K562 (cell line): ENCODE measurements around the gene MRAS. TPM values are rescaled to one million over a fixed set of nuclear protein-coding genes. Genes with fewer than 3 reads are reported as not detected.

Experiments
- CAMTA2 ChIP-seq: fragments of 250-450 bp; sonication (Bioruptor Pico); conservative IDR thresholded peaks from 2 replicates; pipeline ENCODE4 v1.5.1; 2022
- CXXC5 ChIP-seq: fragments of 250-450 bp; sonication (Bioruptor Pico); IDR thresholded peaks from 2 replicates; pipeline ENCODE4 v1.8.0; 2022; ENCODE audit warnings: inconsistent platforms, mild to moderate bottlenecking, moderate library complexity
- ELF4 ChIP-seq: fragments of 450-650 bp; formaldehyde crosslinking; IDR thresholded peaks from 2 replicates; pipeline ENCODE4 v1.4.0; 2022; ENCODE audit warnings: missing genetic modification characterization
- ETS1 ChIP-seq: conservative IDR thresholded peaks from 2 replicates; pipeline ENCODE4 v1.6.1; 2011; ENCODE audit warnings: low read depth, mild to moderate bottlenecking, low read length; ENCODE audit not compliant: control insufficient read depth
- HEY1 ChIP-seq: fragments of 250-450 bp; sonication (Bioruptor Pico); IDR thresholded peaks from 2 replicates; pipeline ENCODE4 v1.5.0; 2020; ENCODE audit warnings: mild to moderate bottlenecking, moderate library complexity, borderline replicate concordance
- MAFK ChIP-seq: IDR thresholded peaks from 2 replicates; pipeline ENCODE4 v1.6.1; 2011; ENCODE audit warnings: low read length, improper control_type of control experiment
- MITF ChIP-seq: IDR thresholded peaks from 2 replicates; pipeline ENCODE4 v1.6.1; 2014; ENCODE audit warnings: antibody characterized with exemption
- NCOA6 ChIP-seq: fragments of 450-650 bp; IDR thresholded peaks from 2 replicates; pipeline ENCODE4 v1.6.1; 2017; ENCODE audit warnings: mild to moderate bottlenecking
- NR2C2 ChIP-seq, 2 experiments: fragments of 200-800 bp in 1 of 2; sonication (Bioruptor generic) in 1 of 2; sonication (generic) in 1 of 2; formaldehyde crosslinking in 1 of 2; IDR thresholded peaks; 2 replicates each; pipeline versions ENCODE4 v1.6.1 to v1.8.0; 2016 to 2022; ENCODE audit warnings: mild to moderate bottlenecking in 1 of 2, missing compliant biosample characterization in 1 of 2, missing genetic modification characterization in 1 of 2, missing genetic modification reagents in 1 of 2
- RBM34 ChIP-seq: fragments of 200-400 bp; formaldehyde crosslinking; IDR thresholded peaks from 2 replicates; pipeline ENCODE4 v1.6.1; 2018; ENCODE audit warnings: low read length, borderline replicate concordance; ENCODE audit not compliant: insufficient read depth
- SMAD3 ChIP-seq: fragments of 450-650 bp; formaldehyde crosslinking; conservative IDR thresholded peaks from 2 replicates; pipeline ENCODE4 v1.4.0; 2020; ENCODE audit warnings: mild to moderate bottlenecking
- TEAD4 ChIP-seq, 2 experiments: sonication (generic) in 1 of 2; formaldehyde crosslinking in 1 of 2; IDR thresholded peaks; 2 replicates each; pipeline versions ENCODE4 v1.6.1 to v1.8.0; 2012 to 2022; ENCODE audit warnings: borderline replicate concordance in 1 of 2, inconsistent platforms in 1 of 2, low read length in 1 of 2, mild to moderate bottlenecking in 1 of 2, missing genetic modification reagents in 1 of 2
- THRAP3 ChIP-seq: fragments of 450-650 bp; IDR thresholded peaks from 2 replicates; pipeline ENCODE4 v1.6.1; 2016; ENCODE audit warnings: mild to moderate bottlenecking, inconsistent platforms, borderline replicate concordance
- YY1 ChIP-seq, 3 experiments: IDR thresholded peaks; 2 replicates each; pipeline ENCODE4 v1.6.1; 2011; ENCODE audit warnings: low read length in 2 of 3, mild to moderate bottlenecking in 2 of 3, moderate library complexity in 2 of 3, borderline replicate concordance in 1 of 3, control low read depth in 1 of 3, low read depth in 1 of 3; ENCODE audit not compliant: insufficient read depth in 3 of 3, insufficient replicate concordance in 2 of 3, control insufficient read depth in 1 of 3, insufficient read length in 1 of 3; ENCODE audit errors: extremely low read depth in 1 of 3
- ZBTB26 ChIP-seq: fragments of 450-650 bp; formaldehyde crosslinking; IDR thresholded peaks from 2 replicates; pipeline ENCODE4 v1.4.0; 2022; ENCODE audit warnings: missing genetic modification characterization
- ZNF133 ChIP-seq: fragments of 250-450 bp; sonication (Bioruptor Pico); IDR thresholded peaks from 2 replicates; pipeline ENCODE4 v1.4.0; 2020; ENCODE audit warnings: mild to moderate bottlenecking
- ZNF668 ChIP-seq: fragments of 250-450 bp; sonication (Bioruptor Pico); IDR thresholded peaks from 2 replicates; pipeline ENCODE4 v1.8.0; 2022; ENCODE audit warnings: mild to moderate bottlenecking, inconsistent platforms
- polyA plus RNA-seq, 8 experiments: library from polyadenylated mRNA; depleted of rRNA in 4 of 8; stranded (reverse) in 5 of 8; unstranded in 3 of 8; fragments of >200 nt; fragmentation: Nextera tagmentation in 2 of 8; fragmentation: Illumina TruSeq in 1 of 8; extraction: Ambion mirVana in 2 of 8; extraction: Trizol in 1 of 8; gene quantifications; 2 replicates each; pipeline versions ENCODE4 v1.2.1 to v1.2.3, GENCODE V29; 2011 to 2014; ENCODE audit warnings: inconsistent platforms in 1 of 8, missing spikeins in 1 of 8
- total RNA-seq, 7 experiments: library from RNA; depleted of rRNA in 6 of 7; stranded (reverse); fragments of >200 nt in 6 of 7; fragmentation: Illumina TruSeq in 2 of 7; extraction: Trizol in 2 of 7; gene quantifications; 2 replicates each; pipeline versions ENCODE4 v1.2.1 to v1.2.3, GENCODE V29; 2011 to 2021; ENCODE audit warnings: low replicate concordance in 1 of 7
- TF ChIP-seq, protein P1 (sequence below): fragments of 250-450 bp; sonication (Bioruptor Pico); IDR thresholded peaks from 2 replicates; pipeline ENCODE4 v1.4.0; 2020; ENCODE audit warnings: mild to moderate bottlenecking, moderate library complexity, borderline replicate concordance
- TF ChIP-seq, protein P2 (sequence below): sonication (generic); formaldehyde crosslinking; IDR thresholded peaks from 2 replicates; pipeline ENCODE4 v1.4.0; 2020; ENCODE audit warnings: mild to moderate bottlenecking, missing genetic modification reagents

Gene MRAS
- total and polyA plus RNA-seq, 9 of the 15 experiments (the other 6 are each of a cell fraction or from before 2014, with no cell fraction given): 1.5 to 10.0 (median 5.0) TPM

DNA sequence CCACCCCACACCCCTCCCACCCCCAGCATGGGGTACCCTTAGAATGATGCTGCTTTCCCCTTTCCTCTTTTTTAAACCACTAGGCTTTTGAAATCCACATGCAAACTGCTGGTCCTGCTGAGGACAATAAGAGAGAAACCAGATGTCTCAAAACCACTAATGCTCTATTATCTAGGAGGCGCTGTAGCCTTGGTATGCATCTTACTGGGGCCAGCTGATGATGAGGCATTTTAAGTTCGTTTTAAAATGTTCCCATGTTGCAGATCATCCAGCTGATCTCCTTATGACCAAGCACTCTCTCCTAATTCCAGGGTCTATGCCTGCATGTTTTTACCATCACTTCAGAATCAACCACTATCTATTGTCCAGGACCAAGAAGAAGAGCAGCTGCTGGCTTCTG lies 20.0 kb upstream of the MRAS start (continued):
- TF ChIP-seq CXXC5 (CRISPR knock-in tag): no peak
- TF ChIP-seq SMAD3 (CRISPR knock-in tag): no peak
- TF ChIP-seq HEY1 (CRISPR knock-in tag): no peak
- TF ChIP-seq ETS1: no peak
- no peak for TF ChIP-seq NCOA6
- no peak for TF ChIP-seq CAMTA2 (CRISPR knock-in tag)
- no peak for TF ChIP-seq ZNF668 (CRISPR knock-in tag)
- TF ChIP-seq MITF: no peak
- TF ChIP-seq, protein P1, sequence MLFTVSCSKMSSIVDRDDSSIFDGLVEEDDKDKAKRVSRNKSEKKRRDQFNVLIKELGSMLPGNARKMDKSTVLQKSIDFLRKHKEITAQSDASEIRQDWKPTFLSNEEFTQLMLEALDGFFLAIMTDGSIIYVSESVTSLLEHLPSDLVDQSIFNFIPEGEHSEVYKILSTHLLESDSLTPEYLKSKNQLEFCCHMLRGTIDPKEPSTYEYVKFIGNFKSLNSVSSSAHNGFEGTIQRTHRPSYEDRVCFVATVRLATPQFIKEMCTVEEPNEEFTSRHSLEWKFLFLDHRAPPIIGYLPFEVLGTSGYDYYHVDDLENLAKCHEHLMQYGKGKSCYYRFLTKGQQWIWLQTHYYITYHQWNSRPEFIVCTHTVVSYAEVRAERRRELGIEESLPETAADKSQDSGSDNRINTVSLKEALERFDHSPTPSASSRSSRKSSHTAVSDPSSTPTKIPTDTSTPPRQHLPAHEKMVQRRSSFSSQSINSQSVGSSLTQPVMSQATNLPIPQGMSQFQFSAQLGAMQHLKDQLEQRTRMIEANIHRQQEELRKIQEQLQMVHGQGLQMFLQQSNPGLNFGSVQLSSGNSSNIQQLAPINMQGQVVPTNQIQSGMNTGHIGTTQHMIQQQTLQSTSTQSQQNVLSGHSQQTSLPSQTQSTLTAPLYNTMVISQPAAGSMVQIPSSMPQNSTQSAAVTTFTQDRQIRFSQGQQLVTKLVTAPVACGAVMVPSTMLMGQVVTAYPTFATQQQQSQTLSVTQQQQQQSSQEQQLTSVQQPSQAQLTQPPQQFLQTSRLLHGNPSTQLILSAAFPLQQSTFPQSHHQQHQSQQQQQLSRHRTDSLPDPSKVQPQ (CRISPR knock-in tag): no peak
- peak; percentile 17; the same call in 1 of the 2 replicates for TF ChIP-seq MAFK
- TF ChIP-seq YY1 (IDR thresholded peaks at IDR 0.05; ENCODE audit: borderline replicate concordance in 1 of 3, control insufficient read depth in 1 of 3, extremely low read depth in 1 of 3, insufficient read depth in 3 of 3, insufficient read length in 1 of 3, insufficient replicate concordance in 2 of 3, low read depth in 1 of 3, low read length in 2 of 3): no peak
- TF ChIP-seq ZNF133 (CRISPR knock-in tag): no peak
- no peak for TF ChIP-seq ELF4
- TF ChIP-seq, protein P2, sequence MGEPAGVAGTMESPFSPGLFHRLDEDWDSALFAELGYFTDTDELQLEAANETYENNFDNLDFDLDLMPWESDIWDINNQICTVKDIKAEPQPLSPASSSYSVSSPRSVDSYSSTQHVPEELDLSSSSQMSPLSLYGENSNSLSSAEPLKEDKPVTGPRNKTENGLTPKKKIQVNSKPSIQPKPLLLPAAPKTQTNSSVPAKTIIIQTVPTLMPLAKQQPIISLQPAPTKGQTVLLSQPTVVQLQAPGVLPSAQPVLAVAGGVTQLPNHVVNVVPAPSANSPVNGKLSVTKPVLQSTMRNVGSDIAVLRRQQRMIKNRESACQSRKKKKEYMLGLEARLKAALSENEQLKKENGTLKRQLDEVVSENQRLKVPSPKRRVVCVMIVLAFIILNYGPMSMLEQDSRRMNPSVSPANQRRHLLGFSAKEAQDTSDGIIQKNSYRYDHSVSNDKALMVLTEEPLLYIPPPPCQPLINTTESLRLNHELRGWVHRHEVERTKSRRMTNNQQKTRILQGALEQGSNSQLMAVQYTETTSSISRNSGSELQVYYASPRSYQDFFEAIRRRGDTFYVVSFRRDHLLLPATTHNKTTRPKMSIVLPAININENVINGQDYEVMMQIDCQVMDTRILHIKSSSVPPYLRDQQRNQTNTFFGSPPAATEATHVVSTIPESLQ (CRISPR knock-in tag): no peak
- TF ChIP-seq RBM34: no peak
- TF ChIP-seq NR2C2 (CRISPR knock-in tag; IDR thresholded peaks at IDR 0.05): no peak
- TF ChIP-seq NR2C2 (tag; IDR thresholded peaks at IDR 0.05): no peak
- TF ChIP-seq TEAD4 (IDR thresholded peaks at IDR 0.05; ENCODE audit: low read length): 0 out of 2 replicates have a peak, but pooled peaks have one; percentile 30
- no peak for TF ChIP-seq TEAD4 (CRISPR knock-in tag; IDR thresholded peaks at IDR 0.05; ENCODE audit: borderline replicate concordance)
- TF ChIP-seq ZBTB26 (CRISPR knock-in tag): no peak
- no peak for TF ChIP-seq THRAP3
